ENCODE measurements around the gene ZNF652.
"Not testable (repeated sequence)": the region's sequence is repeated elsewhere in the genome, so short reads cannot be mapped to it uniquely, and the experiment has no call there.

ZNF652 gene

GRCh38 chr17:49361902-49362722, at the start of gene ZNF652:
Gene ZNF652 (minus strand): TSS chr17:49362250. CDS start chr17:49317725, 44,525 bp downstream.
- DNase-seq (ENCODE audit: low spot score): peak; percentile 92

- no peak for DNase-seq (ENCODE audit: low spot score)
Observed at GRCh38 chr17:49409066-49409465, 47.0 kb upstream of the ZNF652 start.

- peak; percentile 75 for DNase-seq (ENCODE audit: low spot score)
Observed at GRCh38 chr17:49407981-49408501, 46.0 kb upstream of the ZNF652 start.

- no peak for DNase-seq (ENCODE audit: low spot score)
Observed at GRCh38 chr17:49407086-49407485, 45.0 kb upstream of the ZNF652 start.

GRCh38 chr17:49406421-49407061, 44.5 kb upstream of the ZNF652 start:
- no peak for DNase-seq (ENCODE audit: low spot score)

- DNase-seq (ENCODE audit: low spot score): no peak
Observed at GRCh38 chr17:49404906-49405305, 42.9 kb upstream of the ZNF652 start.

GRCh38 chr17:49404361-49404760, 42.3 kb upstream of the ZNF652 start:
- DNase-seq (ENCODE audit: low spot score): no peak

GRCh38 chr17:49403514-49404289, 41.7 kb upstream of the ZNF652 start:
- DNase-seq (ENCODE audit: low spot score): peak; percentile 68

- no peak for DNase-seq (ENCODE audit: low spot score)
Observed at GRCh38 chr17:49402706-49403105, 40.7 kb upstream of the ZNF652 start.

- DNase-seq (ENCODE audit: low spot score): peak; percentile 86
Observed at GRCh38 chr17:49401971-49402611, 40.0 kb upstream of the ZNF652 start.

GRCh38 chr17:49399995-49400394, 37.9 kb upstream of the ZNF652 start:
- no peak for DNase-seq (ENCODE audit: low spot score)

- no peak for DNase-seq (ENCODE audit: low spot score)
Observed at GRCh38 chr17:49397586-49397985, 35.5 kb upstream of the ZNF652 start.

GRCh38 chr17:49393491-49394255, 31.6 kb upstream of the ZNF652 start:
- peak; percentile 41 for DNase-seq (ENCODE audit: low spot score)

- peak; percentile 82 for DNase-seq (ENCODE audit: low spot score)
Observed at GRCh38 chr17:49390548-49391324, 28.7 kb upstream of the ZNF652 start.

GRCh38 chr17:49389514-49390347, 27.7 kb upstream of the ZNF652 start:
- DNase-seq (ENCODE audit: low spot score): not testable (repeated sequence)

- no peak for DNase-seq (ENCODE audit: low spot score)
Observed at GRCh38 chr17:49388692-49389513, 26.9 kb upstream of the ZNF652 start.

GRCh38 chr17:49388290-49388640, 26.2 kb upstream of the ZNF652 start:
- peak; percentile 43 for DNase-seq (ENCODE audit: low spot score)

GRCh38 chr17:49387498-49388289, 25.6 kb upstream of the ZNF652 start:
- no peak for DNase-seq (ENCODE audit: low spot score)

Measured in Ammon's horn (tissue), 1 donor.